AG04450 (cell line): ENCODE results near the gene HACL1. TPM values are rescaled to one million over a fixed set of nuclear protein-coding genes. Genes with fewer than 3 reads are reported as not detected.
"Not testable (repeated sequence)": the region's sequence is repeated elsewhere in the genome, so short reads cannot be mapped to it uniquely, and the experiment has no call there.

ENCODE experiments used
- CTCF ChIA-PET: fragments of 300-600, 350-600 bp; formaldehyde crosslinking; extraction: SDS; loops from one replicate; lab custom pipeline; 2022; ENCODE audit warnings: antibody characterized with exemption, inconsistent platforms; lab: Charles Lee
- POLR2A ChIA-PET: fragments of 350-600 bp; formaldehyde crosslinking; extraction: SDS; loops from one replicate; lab custom pipeline; 2021; ENCODE audit warnings: antibody characterized with exemption, inconsistent platforms; lab: Yijun Ruan, JAX
- DNase-seq: peaks from one replicate; pipeline ENCODE4 v3.0.0-alpha.2; 2011; ENCODE audit warnings: low read depth, low spot score
- H3K27ac ChIP-seq: one replicate; pipeline ENCODE4 v1.5.1; 2012; ENCODE audit warnings: low read depth, low read length, control low read depth
- H3K27me3 ChIP-seq: one replicate; pipeline ENCODE4 v1.6.0; 2012; ENCODE audit warnings: low read length; ENCODE audit not compliant: control insufficient read depth, insufficient read depth
- H3K4me3 ChIP-seq: 2 replicates; pipeline ENCODE4 v1.5.1; 2011; ENCODE audit warnings: mild to moderate bottlenecking, low read depth, low read length, control low read depth
- H3K9me3 ChIP-seq: 2 replicates; pipeline ENCODE4 v1.5.1; 2012; ENCODE audit warnings: low read length; ENCODE audit not compliant: control insufficient read depth, insufficient read depth
- polyA plus RNA-seq: library from polyadenylated mRNA; depleted of rRNA; stranded (reverse); fragments of >200 nt; gene quantifications from 2 replicates; pipeline ENCODE4 v1.2.3, GENCODE V29; 2011
- TF ChIP-seq, protein P1 (sequence below): IDR thresholded peaks from 2 replicates; pipeline ENCODE4 v1.5.1; 2011; ENCODE audit warnings: low read depth, low read length, control low read depth, inconsistent platforms

Gene HACL1
- polyA plus RNA-seq, 1 experiment, result 22.0 TPM

DNA sequence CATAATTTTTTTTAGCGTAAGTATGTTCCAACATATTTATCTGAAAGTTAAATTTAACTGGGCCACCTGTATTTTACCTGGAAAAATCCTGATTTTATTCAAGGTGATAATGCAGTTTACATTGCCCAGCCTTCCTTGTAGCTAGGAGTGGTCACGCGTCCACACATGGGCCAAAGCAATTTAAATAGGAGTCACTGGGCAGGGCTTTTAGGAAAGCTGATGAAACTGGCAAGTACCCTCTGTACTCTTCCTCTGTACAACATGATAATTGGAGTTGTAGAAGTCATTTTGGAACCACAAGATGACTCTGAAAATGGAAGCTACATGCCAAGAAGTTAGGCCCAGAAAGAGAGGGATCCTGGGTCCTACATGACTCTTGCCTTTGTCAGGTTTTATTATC is 9.6 kb upstream of the HACL1 start:
- POLR2A ChIA-PET, result interaction anchor here (0.7 to 1.2 kb wide), 2 partner anchors 9 to 35 kb away, joined by 3 to 4 read pairs; partner anchors contain the start of genes BTD and HACL1
- no peak overlapping the region for H3K27ac ChIP-seq
- TF ChIP-seq, protein P1, sequence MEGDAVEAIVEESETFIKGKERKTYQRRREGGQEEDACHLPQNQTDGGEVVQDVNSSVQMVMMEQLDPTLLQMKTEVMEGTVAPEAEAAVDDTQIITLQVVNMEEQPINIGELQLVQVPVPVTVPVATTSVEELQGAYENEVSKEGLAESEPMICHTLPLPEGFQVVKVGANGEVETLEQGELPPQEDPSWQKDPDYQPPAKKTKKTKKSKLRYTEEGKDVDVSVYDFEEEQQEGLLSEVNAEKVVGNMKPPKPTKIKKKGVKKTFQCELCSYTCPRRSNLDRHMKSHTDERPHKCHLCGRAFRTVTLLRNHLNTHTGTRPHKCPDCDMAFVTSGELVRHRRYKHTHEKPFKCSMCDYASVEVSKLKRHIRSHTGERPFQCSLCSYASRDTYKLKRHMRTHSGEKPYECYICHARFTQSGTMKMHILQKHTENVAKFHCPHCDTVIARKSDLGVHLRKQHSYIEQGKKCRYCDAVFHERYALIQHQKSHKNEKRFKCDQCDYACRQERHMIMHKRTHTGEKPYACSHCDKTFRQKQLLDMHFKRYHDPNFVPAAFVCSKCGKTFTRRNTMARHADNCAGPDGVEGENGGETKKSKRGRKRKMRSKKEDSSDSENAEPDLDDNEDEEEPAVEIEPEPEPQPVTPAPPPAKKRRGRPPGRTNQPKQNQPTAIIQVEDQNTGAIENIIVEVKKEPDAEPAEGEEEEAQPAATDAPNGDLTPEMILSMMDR, result no peak
- no peaks in the 10 kb centered on the region for H3K9me3 ChIP-seq
- DNase-seq, result no peak
- no peaks in the 10 kb centered on the region for H3K27me3 ChIP-seq
- no peak overlapping the region for H3K4me3 ChIP-seq
- CTCF ChIA-PET, result interaction anchor here (0.7 to 1.0 kb wide), 2 partner anchors 19 to 201 kb away, joined by 3 to 4 read pairs; no protein-coding TSS in a partner anchor

DNA sequence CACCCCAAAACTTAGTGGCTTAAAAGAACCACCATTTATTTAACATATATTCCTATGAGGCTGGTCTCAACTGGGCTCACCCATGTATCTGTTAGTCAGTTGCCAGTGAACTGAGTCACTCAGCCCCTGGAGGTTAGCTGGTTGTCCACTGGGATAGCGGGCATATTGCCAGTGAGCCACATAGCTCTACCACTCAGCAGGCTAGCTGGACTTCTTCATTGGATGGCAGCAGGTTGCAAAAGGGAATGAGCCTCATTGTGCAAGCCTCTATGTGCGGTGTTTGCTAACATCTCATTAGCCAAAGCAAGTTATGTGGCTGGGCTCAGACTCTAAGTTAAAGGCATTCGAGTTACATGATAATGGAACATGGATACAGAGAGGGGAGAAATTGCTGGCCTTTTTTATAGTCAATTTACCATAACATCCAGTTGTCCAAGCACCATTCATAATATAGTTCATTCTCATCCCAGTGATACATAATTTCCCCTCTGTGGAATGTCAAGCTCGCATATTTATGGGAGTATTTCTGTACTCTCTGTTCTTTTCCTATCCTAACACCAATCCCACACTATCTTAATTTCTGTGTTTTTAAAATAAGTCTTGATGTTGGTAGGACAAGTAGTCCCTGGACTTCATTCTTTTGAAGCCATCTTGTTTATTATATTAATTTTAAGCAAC is 8.9 kb upstream of the HACL1 start:
- ChIA-PET POLR2A (interaction anchor here (0.7 to 1.2 kb wide), 2 partner anchors 9 to 36 kb away, joined by 3 to 4 read pairs; partner anchors contain the start of genes BTD and HACL1), CTCF (no interaction called here)
- Histone ChIP-seq H3K9me3 (no peaks in the 10 kb centered on the region), H3K4me3 (no peak overlapping the region), H3K27me3 (no peaks in the 10 kb centered on the region), H3K27ac (no peak overlapping the region)
- no peak for DNase-seq
- TF ChIP-seq, protein P1, result no peak

DNA sequence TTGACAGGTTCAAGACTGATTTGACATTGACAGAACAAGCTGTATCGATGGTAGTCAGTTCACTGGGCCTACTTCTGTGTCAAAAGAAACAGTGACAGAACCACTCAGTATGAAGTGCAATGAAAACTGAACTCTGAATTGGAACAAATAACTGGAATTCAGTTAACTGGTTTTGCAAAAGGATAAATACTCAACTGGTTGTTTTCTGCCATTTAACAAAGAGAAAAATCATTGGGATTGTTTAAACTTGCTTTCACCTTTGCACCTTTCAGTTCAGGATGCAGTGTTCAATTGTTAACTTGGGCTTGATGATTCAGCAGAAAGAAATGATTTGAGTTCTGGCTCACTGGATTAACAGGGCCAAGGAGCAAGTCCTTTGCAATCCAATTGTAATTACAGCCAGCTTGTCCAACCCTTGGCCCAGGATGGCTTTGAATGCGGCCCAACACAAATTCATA is 5.1 kb upstream of the HACL1 start:
- CTCF ChIA-PET, result interaction anchor here (0.6 kb wide), 1 partner anchor 177 kb away, joined by 5 read pairs; no protein-coding TSS in a partner anchor
- no peak for DNase-seq
- no peak overlapping the region for H3K4me3 ChIP-seq
- TF ChIP-seq, protein P1, result no peak
- H3K9me3 ChIP-seq, result no peaks in the 10 kb centered on the region
- H3K27ac ChIP-seq, result no peak overlapping the region
- H3K27me3 ChIP-seq, result no peaks in the 10 kb centered on the region
- POLR2A ChIA-PET, result no interaction called here

DNA sequence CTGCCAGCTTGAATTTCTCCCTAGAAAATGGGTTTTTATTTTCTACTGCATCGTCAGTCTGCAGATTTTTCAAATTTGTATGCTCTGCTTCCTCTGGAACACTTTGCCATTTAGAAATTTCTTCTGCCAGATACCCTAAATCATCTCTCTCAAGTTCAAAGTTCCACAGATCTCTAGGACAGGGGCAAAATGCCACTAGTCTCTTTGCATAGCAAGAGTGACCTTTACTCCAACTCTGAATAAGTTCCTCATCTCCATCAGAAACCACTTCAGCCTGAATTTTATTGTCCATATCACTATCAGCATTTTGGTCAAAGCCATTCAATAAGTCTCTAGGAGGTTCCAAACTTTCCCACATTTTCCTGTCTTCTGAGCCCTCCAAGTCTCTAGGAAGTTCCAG is 3.2 kb upstream of the HACL1 start:
- CTCF ChIA-PET, H3K4me3 ChIP-seq, DNase-seq, POLR2A ChIA-PET, H3K27me3 ChIP-seq, H3K27ac ChIP-seq, H3K9me3 ChIP-seq: not testable (repeated sequence)

DNA sequence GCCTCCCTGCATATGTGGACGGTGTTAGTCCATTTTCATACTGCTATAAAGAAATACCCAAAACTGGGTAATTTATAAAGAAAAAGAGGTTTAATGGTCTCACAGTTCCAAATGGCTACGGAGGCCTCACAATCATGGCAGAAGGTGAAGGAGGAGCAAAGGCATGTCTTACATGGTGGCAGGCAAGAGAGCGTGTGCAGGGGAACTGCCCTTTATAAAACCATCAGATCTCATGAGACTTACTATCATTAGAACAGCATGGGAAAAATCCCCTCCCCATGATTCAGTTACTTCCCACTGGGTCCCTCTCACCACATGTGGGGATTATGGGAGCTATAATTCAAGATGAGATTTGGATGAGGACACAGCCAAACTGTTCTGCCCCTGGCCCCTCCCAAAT is 1.4 kb upstream of the HACL1 start:
- CTCF ChIA-PET, DNase-seq, H3K27ac ChIP-seq, H3K4me3 ChIP-seq, H3K9me3 ChIP-seq, H3K27me3 ChIP-seq, POLR2A ChIA-PET: not testable (repeated sequence)

DNA sequence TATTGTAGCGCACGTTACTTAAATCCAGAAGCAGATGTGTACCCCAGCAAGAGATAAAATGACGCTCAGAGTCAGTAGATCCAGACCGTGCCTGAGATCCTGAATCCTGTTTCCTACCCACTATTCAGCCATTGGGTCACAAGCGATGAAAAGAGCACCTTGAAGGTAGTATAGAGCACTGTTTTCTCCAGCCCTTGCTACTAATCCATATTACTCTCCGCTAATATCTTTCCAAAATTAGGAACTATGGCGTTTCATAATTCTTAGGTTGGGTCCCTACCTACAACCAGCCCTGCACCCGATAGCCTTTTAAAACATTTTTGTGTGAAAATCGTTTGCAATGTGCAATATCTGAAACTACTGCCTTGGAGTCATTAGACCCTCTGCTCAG is 772 bp upstream of the HACL1 start:
- no peak for DNase-seq
- POLR2A ChIA-PET, result interaction anchor here (0.8 to 1.2 kb wide), 3 partner anchors 9 to 195 kb away, joined by 3 to 6 read pairs (median 3); no protein-coding TSS in a partner anchor
- Histone ChIP-seq H3K9me3 (no peaks in the 10 kb centered on the region), H3K27ac (peak overlapping the region; percentile 86), H3K27me3 (no peaks in the 10 kb centered on the region), H3K4me3 (peak overlapping the region; percentile 99)
- TF ChIP-seq, protein P1, result no peak
- CTCF ChIA-PET, result no interaction called here
